KMS-11 (cell line): ENCODE measurements around the gene ITGA11.

Source experiments
- H2AFZ ChIP-seq: fragments of 200-600 bp; sonication (generic); 2 replicates; pipeline ENCODE4 v1.6.1; 2016; ENCODE audit warnings: antibody characterized with exemption, mixed run types, low read depth
- H3K27ac ChIP-seq: fragments of 200-600 bp; sonication (generic); 2 replicates; pipeline ENCODE4 v1.6.1; 2016; ENCODE audit warnings: mild to moderate bottlenecking, mixed run types
- H3K27me3 ChIP-seq: fragments of 200-600 bp; sonication (generic); 2 replicates; pipeline ENCODE4 v1.6.1; 2017; ENCODE audit warnings: mild to moderate bottlenecking, low read depth, mixed run types, moderate library complexity; ENCODE audit not compliant: insufficient read depth
- H3K36me3 ChIP-seq: fragments of 200-600 bp; sonication (generic); 2 replicates; pipeline ENCODE4 v1.6.1; 2017; ENCODE audit warnings: mild to moderate bottlenecking, mixed run types; ENCODE audit not compliant: insufficient read depth
- H3K4me1 ChIP-seq: fragments of 200-600 bp; sonication (generic); 2 replicates; pipeline ENCODE4 v1.6.1; 2016; ENCODE audit warnings: mild to moderate bottlenecking, low read depth, mixed run types; ENCODE audit not compliant: poor library complexity, severe bottlenecking
- H3K4me2 ChIP-seq: fragments of 200-600 bp; sonication (generic); 2 replicates; pipeline ENCODE4 v1.7.0; 2016; ENCODE audit warnings: mild to moderate bottlenecking, mixed run types
- H3K4me3 ChIP-seq: fragments of 200-600 bp; sonication (generic); IDR thresholded peaks from 2 replicates; pipeline ENCODE4 v1.6.1; 2017; ENCODE audit warnings: low read depth, low read length, mixed read lengths; ENCODE audit not compliant: insufficient read depth
- H3K79me2 ChIP-seq: fragments of 200-600 bp; sonication (generic); 2 replicates; pipeline ENCODE4 v1.6.1; 2016; ENCODE audit warnings: low read depth, mixed run types; ENCODE audit not compliant: insufficient read depth
- H3K9ac ChIP-seq: fragments of 200-600 bp; sonication (generic); 2 replicates; pipeline ENCODE4 v1.6.1; 2016; ENCODE audit warnings: mild to moderate bottlenecking, mixed run types
- H4K20me1 ChIP-seq: fragments of 200-600 bp; sonication (generic); 2 replicates; pipeline ENCODE4 v1.6.1; 2016; ENCODE audit warnings: mild to moderate bottlenecking, mixed run types; ENCODE audit not compliant: insufficient read depth
- CTCF ChIP-seq: fragments of 200-600 bp; sonication (generic); conservative IDR thresholded peaks from 2 replicates; pipeline ENCODE4 v1.6.1; 2017; ENCODE audit warnings: low read depth, mild to moderate bottlenecking, antibody characterized with exemption, low read length, moderate library complexity, mixed read lengths

The ITGA11 gene

DNA sequence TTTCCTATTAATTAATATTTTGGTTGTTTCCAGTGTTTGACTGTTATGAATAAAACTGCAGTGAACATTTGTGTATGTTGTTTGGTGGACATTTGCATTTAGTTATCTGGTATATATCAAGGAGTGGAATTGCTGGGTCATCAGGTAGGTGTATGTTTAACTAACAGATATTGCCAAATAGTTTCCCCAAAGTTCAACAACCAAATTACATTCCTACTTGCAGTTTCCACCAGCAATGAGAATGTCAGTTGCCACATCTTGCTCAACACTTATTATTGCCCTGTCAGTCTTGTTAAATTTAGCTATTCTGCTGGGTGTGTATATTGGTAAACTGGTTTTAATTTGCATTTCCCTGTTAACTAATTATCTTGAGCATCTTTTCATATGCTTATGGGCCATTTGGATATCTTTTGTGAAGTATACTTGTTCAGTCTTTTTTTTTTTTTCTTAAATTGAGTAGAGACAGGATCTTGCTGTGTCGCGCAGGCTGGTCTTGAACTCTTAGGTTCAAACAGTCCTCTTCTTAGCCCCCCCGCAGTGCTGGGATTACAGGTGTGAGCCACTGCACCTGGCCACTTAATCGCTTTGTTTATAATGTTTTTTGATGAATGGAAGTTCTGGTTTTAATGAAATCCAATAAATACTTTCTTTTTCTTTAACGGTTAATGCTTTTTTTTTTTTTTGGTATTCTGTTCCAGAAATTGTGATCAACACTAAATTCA lies 146.5 kb downstream of the ITGA11 start:
- Histone ChIP-seq H3K4me1 (peaks cover 69% of the 10 kb centered on the region), H3K9ac (no peak overlapping the region), H3K4me2 (peak overlapping the region; percentile 37; the same call in 1 of the 2 replicates), H3K79me2 (peaks cover 94% of the 10 kb centered on the region), H3K4me3 (no peak overlapping the region), H4K20me1 (peaks cover 32% of the 10 kb centered on the region), H3K27ac (no peak overlapping the region), H3K27me3 (no peaks in the 10 kb centered on the region), H2AFZ (no peak overlapping the region), H3K36me3 (0 out of 2 replicates have a peak, but pooled peaks cover 13% of the 10 kb centered on the region)
- TF ChIP-seq CTCF: no peak

- Histone ChIP-seq H2AFZ (no peak overlapping the region), H3K4me3 (no peak overlapping the region), H3K4me1 (peaks cover 75% of the 10 kb centered on the region), H3K36me3 (0 out of 2 replicates have a peak, but pooled peaks cover 13% of the 10 kb centered on the region), H3K4me2 (no peak overlapping the region), H3K79me2 (peaks cover 100% of the 10 kb centered on the region), H3K27ac (no peak overlapping the region), H4K20me1 (peaks cover 39% of the 10 kb centered on the region), H3K27me3 (no peaks in the 10 kb centered on the region), H3K9ac (no peak overlapping the region)
- TF ChIP-seq CTCF: no peak
Observed at GRCh38 chr15:68284616-68285258, 147.2 kb downstream of the ITGA11 start.

DNA sequence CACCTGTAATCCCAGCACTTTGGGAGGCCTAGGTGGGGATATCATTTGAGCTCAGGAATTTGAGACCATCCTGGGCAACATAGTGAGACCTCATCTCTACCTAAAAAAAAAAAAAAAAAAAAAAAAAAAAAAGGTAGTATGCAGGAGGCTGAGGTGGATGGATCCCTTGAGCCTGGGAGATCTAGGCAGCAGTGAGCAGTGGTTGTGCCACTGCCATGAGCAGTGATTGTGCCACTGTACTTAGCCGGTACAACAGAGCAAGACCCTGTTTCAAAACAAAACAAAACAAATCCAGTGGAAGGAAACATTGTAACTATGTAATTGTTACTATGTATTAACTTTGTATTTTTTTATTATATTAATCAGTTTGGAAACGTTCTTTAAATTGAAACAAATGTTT lies 148.6 kb downstream of the ITGA11 start:
- Histone ChIP-seq H3K4me1 (peaks cover 75% of the 10 kb centered on the region), H3K4me2 (peak overlapping the region; percentile 92; the same call in 1 of the 2 replicates), H3K4me3 (no peak overlapping the region), H2AFZ (no peak overlapping the region), H4K20me1 (peaks cover 36% of the 10 kb centered on the region), H3K79me2 (peaks cover 100% of the 10 kb centered on the region), H3K27me3 (no peaks in the 10 kb centered on the region), H3K9ac (no peak overlapping the region), H3K27ac (no peak overlapping the region), H3K36me3 (0 out of 2 replicates have a peak, but pooled peaks cover 7% of the 10 kb centered on the region)
- no peak for TF ChIP-seq CTCF

GRCh38 chr15:68281008-68281407 lies 151.0 kb downstream of the ITGA11 start:
- peaks cover 81% of the 10 kb centered on the region for H3K79me2 ChIP-seq
- peak overlapping the region; percentile 92 for H3K4me2 ChIP-seq
- peak overlapping the region; percentile 27; the same call in 1 of the 2 replicates for H3K27ac ChIP-seq
- H4K20me1 ChIP-seq: peaks cover 27% of the 10 kb centered on the region
- no peak overlapping the region for H3K4me3 ChIP-seq
- no peak overlapping the region for H2AFZ ChIP-seq
- TF ChIP-seq CTCF: no peak
- H3K36me3 ChIP-seq: 0 out of 2 replicates have a peak, but pooled peaks cover 3% of the 10 kb centered on the region
- H3K27me3 ChIP-seq: no peaks in the 10 kb centered on the region
- peak overlapping the region; percentile 12; the same call in 1 of the 2 replicates for H3K9ac ChIP-seq
- H3K4me1 ChIP-seq: peaks cover 70% of the 10 kb centered on the region
